Hepatocyte (in vitro differentiated cells): ENCODE results near the gene SLC6A12. TPM values are rescaled to one million over a fixed set of nuclear protein-coding genes. Genes with fewer than 3 reads are reported as not detected.
A peak's percentile ranks its signal among the peaks of the same experiment; 100 is the strongest.

ENCODE experiments used
- DNase-seq: peaks from one replicate; pipeline ENCODE4 v3.0.0-alpha.2; 2016; ENCODE audit warnings: low spot score
- H2AFZ ChIP-seq: fragments of 200-600 bp; sonication (generic); 2 replicates; pipeline ENCODE4 v1.6.0; 2016; ENCODE audit warnings: antibody characterized with exemption, mild to moderate bottlenecking
- H3K27ac ChIP-seq: fragments of 200-600 bp; sonication (generic); 2 replicates; pipeline ENCODE4 v1.5.1; 2016; ENCODE audit warnings: mild to moderate bottlenecking
- H3K27me3 ChIP-seq: fragments of 200-600 bp; sonication (generic); 2 replicates; pipeline ENCODE4 v1.6.1; 2016
- H3K36me3 ChIP-seq: fragments of 200-600 bp; sonication (generic); replicated peaks from 2 replicates; pipeline ENCODE4 v1.5.1; 2016; ENCODE audit warnings: low read depth; ENCODE audit not compliant: insufficient read depth
- H3K4me1 ChIP-seq: fragments of 200-600 bp; sonication (generic); 2 replicates; pipeline ENCODE4 v1.5.1; 2016; ENCODE audit warnings: mild to moderate bottlenecking, moderate library complexity; ENCODE audit not compliant: insufficient read depth
- H3K4me2 ChIP-seq: fragments of 200-600 bp; sonication (generic); 2 replicates; pipeline ENCODE4 v1.6.0; 2016
- H3K4me3 ChIP-seq: fragments of 200-600 bp; sonication (generic); 2 replicates; pipeline ENCODE4 v1.5.1; 2016; ENCODE audit warnings: mild to moderate bottlenecking
- H3K79me2 ChIP-seq: fragments of 200-600 bp; sonication (generic); 2 replicates; pipeline ENCODE4 v1.6.0; 2017; ENCODE audit warnings: mild to moderate bottlenecking
- H3K9me2 ChIP-seq: fragments of 200-600 bp; sonication (generic); replicated peaks from 2 replicates; pipeline ENCODE4 v1.6.0; 2017; ENCODE audit warnings: mild to moderate bottlenecking; ENCODE audit not compliant: insufficient read depth
- H3K9me3 ChIP-seq: fragments of 200-600 bp; sonication (generic); 2 replicates; pipeline ENCODE4 v1.5.1; 2016; ENCODE audit warnings: low read depth, mild to moderate bottlenecking
- H4K20me1 ChIP-seq: fragments of 200-600 bp; sonication (generic); 2 replicates; pipeline ENCODE4 v1.6.0; 2016; ENCODE audit warnings: mild to moderate bottlenecking; ENCODE audit not compliant: insufficient read depth, poor library complexity, severe bottlenecking
- EZH2 ChIP-seq: fragments of 200-600 bp; sonication (generic); IDR thresholded peaks from 2 replicates; pipeline ENCODE4 v1.6.1; 2016; ENCODE audit warnings: antibody characterized with exemption, mild to moderate bottlenecking, borderline replicate concordance
- EZH2phosphoT487 ChIP-seq: fragments of 200-600 bp; sonication (generic); IDR thresholded peaks from one replicate; pipeline ENCODE4 v1.6.1; 2018; ENCODE audit warnings: antibody characterized with exemption, mild to moderate bottlenecking, low read depth, moderate library complexity; ENCODE audit not compliant: unreplicated experiment, severe bottlenecking
- WGBS: methylation state at CpG from one replicate; pipeline ENCODE4 v1.1.6; 2016; ENCODE audit warnings: low lambda C conversion rate; ENCODE audit errors: missing lambda C conversion rate; 5-methylcytosine and 5-hydroxymethylcytosine counted together
- polyA plus RNA-seq: library from polyadenylated mRNA; unstranded; fragments of >200 nt; fragmentation: Nextera tagmentation; extraction: Ambion mirVana; gene quantifications from 2 replicates; pipeline ENCODE4 v1.2.1, GENCODE V29; 2016
- total RNA-seq: library from RNA; depleted of rRNA; stranded (reverse); fragments of >200 nt; gene quantifications from 2 replicates; pipeline ENCODE4 v1.2.3, GENCODE V29; 2014
- TF ChIP-seq, protein P1 (sequence below): fragments of 200-600 bp; sonication (generic); IDR thresholded peaks from 2 replicates; pipeline ENCODE4 v1.5.1; 2016; ENCODE audit warnings: antibody characterized with exemption, mild to moderate bottlenecking; ENCODE audit not compliant: poor library complexity

The SLC6A12 gene
- total and polyA plus RNA-seq, 2 experiments from 2014 or later = 6.1 to 7.9 TPM

- Histone ChIP-seq H3K27me3 (no peaks in the 10 kb centered on the region), H3K4me1 (peaks cover 38% of the 10 kb centered on the region), H3K27ac (peak overlapping the region; percentile 77), H4K20me1 (no peaks in the 10 kb centered on the region), H3K4me2 (peak overlapping the region; percentile 46), H2AFZ (no peak overlapping the region), H3K9me3 (no peaks in the 10 kb centered on the region), H3K79me2 (no peaks in the 10 kb centered on the region), H3K9me2 (no peaks in the 10 kb centered on the region), H3K36me3 (no peaks in the 10 kb centered on the region), H3K4me3 (no peak overlapping the region)
- peak; percentile 87 for DNase-seq
- WGBS = 47% methylated on average over 19 of the region's 19 CpGs
- TF ChIP-seq EZH2phosphoT487 (no peak), EZH2 (no peak)
- TF ChIP-seq, protein P1, sequence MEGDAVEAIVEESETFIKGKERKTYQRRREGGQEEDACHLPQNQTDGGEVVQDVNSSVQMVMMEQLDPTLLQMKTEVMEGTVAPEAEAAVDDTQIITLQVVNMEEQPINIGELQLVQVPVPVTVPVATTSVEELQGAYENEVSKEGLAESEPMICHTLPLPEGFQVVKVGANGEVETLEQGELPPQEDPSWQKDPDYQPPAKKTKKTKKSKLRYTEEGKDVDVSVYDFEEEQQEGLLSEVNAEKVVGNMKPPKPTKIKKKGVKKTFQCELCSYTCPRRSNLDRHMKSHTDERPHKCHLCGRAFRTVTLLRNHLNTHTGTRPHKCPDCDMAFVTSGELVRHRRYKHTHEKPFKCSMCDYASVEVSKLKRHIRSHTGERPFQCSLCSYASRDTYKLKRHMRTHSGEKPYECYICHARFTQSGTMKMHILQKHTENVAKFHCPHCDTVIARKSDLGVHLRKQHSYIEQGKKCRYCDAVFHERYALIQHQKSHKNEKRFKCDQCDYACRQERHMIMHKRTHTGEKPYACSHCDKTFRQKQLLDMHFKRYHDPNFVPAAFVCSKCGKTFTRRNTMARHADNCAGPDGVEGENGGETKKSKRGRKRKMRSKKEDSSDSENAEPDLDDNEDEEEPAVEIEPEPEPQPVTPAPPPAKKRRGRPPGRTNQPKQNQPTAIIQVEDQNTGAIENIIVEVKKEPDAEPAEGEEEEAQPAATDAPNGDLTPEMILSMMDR = no peak
Observed at GRCh38 chr12:143964-144649, 69.8 kb downstream of the SLC6A12 start.

DNA sequence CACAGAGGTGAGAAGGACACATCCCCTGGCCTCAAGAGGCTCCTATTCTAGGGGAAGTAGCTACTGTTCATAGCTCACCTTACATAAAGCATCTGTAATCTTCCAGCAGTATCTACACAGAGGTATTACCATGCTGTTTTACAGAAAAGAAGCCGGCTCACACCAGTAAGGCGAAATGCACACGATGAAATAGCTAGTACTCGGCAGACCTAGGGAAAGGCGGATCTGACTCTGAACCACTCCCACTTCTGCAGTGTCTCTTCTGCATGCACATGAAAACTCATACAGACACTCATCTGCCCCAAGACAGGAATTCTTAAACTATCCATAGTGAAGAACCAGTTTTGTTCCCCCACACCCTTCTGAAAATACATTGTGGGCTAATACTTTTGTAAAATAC lies 73.8 kb downstream of the SLC6A12 start:
- no peaks in the 10 kb centered on the region for H3K36me3 ChIP-seq
- no peak overlapping the region for H3K4me3 ChIP-seq
- H3K9me2 ChIP-seq = no peaks in the 10 kb centered on the region
- H3K79me2 ChIP-seq = no peaks in the 10 kb centered on the region
- peak; percentile 33 for DNase-seq
- H3K27ac ChIP-seq = peak overlapping the region; percentile 36
- H3K4me1 ChIP-seq = peaks cover 30% of the 10 kb centered on the region
- TF ChIP-seq EZH2phosphoT487 = no peak
- no peak for TF ChIP-seq EZH2
- TF ChIP-seq, protein P1 = no peak
- H4K20me1 ChIP-seq = no peaks in the 10 kb centered on the region
- H2AFZ ChIP-seq = no peak overlapping the region
- WGBS = 48% methylated on average over 5 of the region's 5 CpGs
- peak overlapping the region; percentile 45 for H3K4me2 ChIP-seq
- no peaks in the 10 kb centered on the region for H3K27me3 ChIP-seq
- no peaks in the 10 kb centered on the region for H3K9me3 ChIP-seq

Other genes starting within 250 kb of the SLC6A12 start
- gene IQSEC3, start 147.4 kb downstream of the SLC6A12 start, total RNA-seq = 0.36 and 0.70 TPM in 2 replicates
- 2.7 and 4.3 TPM in 2 replicates for gene IQSEC3, start 147.4 kb downstream of the SLC6A12 start, polyA plus RNA-seq
- gene SLC6A13, start 48.7 kb upstream of the SLC6A12 start, total RNA-seq = 1.9 and 3.8 TPM in 2 replicates
- gene SLC6A13, start 48.7 kb upstream of the SLC6A12 start, polyA plus RNA-seq = 5.9 and 13.0 TPM in 2 replicates
- 43.6 and 54.7 TPM in 2 replicates for gene KDM5A, start 175.2 kb upstream of the SLC6A12 start, total RNA-seq
- gene KDM5A, start 175.2 kb upstream of the SLC6A12 start, polyA plus RNA-seq = 30.8 and 48.2 TPM in 2 replicates
- gene CCDC77, start 187.5 kb upstream of the SLC6A12 start, total RNA-seq = 5.5 and 15.2 TPM in 2 replicates
- gene CCDC77, start 187.5 kb upstream of the SLC6A12 start, polyA plus RNA-seq = 5.3 and 11.2 TPM in 2 replicates
- gene B4GALNT3, start 245.8 kb upstream of the SLC6A12 start, total RNA-seq = 10.6 and 13.9 TPM in 2 replicates
- gene B4GALNT3, start 245.8 kb upstream of the SLC6A12 start, polyA plus RNA-seq = 3.7 and 4.4 TPM in 2 replicates